Measurements from ENCODE around the gene MIER2.

The MIER2 gene

GRCh38 chr19:369876-370275 is 25.3 kb upstream of the MIER2 start:
- Mint-ChIP-seq H3K4me3 (no peak overlapping the region), H3K9me3 (peaks cover 17% of the 10 kb centered on the region), H3K36me3 (ENCODE audit: low read depth) (peaks cover 12% of the 10 kb centered on the region), H3K4me1 (peaks cover 59% of the 10 kb centered on the region), H3K27me3 (ENCODE audit: low read depth, poor library complexity) (peaks cover 32% of the 10 kb centered on the region), H3K27ac (no peak overlapping the region)
- TF ChIP-seq CTCF (IDR thresholded peaks at IDR 0.05) = no peak
- DNase-seq = no peak

GRCh38 chr19:369256-369655 is 24.7 kb upstream of the MIER2 start:
- Mint-ChIP-seq H3K27ac (peak overlapping the region; percentile 64), H3K4me3 (no peak overlapping the region)

GRCh38 chr19:368630-369024 is 24.0 kb upstream of the MIER2 start:
- TF ChIP-seq CTCF (IDR thresholded peaks at IDR 0.05) = no peak
- DNase-seq = no peak
- Mint-ChIP-seq H3K27me3 (ENCODE audit: low read depth, poor library complexity) (peaks cover 29% of the 10 kb centered on the region), H3K9me3 (peaks cover 17% of the 10 kb centered on the region), H3K4me1 (peaks cover 54% of the 10 kb centered on the region), H3K27ac (peak overlapping the region; percentile 50), H3K4me3 (no peak overlapping the region), H3K36me3 (ENCODE audit: low read depth) (peaks cover 12% of the 10 kb centered on the region)

More at GRCh38 chr19:369256-369655, 24.7 kb upstream of the MIER2 start:
- H3K4me1 Mint-ChIP-seq = peaks cover 59% of the 10 kb centered on the region
- peaks cover 12% of the 10 kb centered on the region for H3K36me3 Mint-ChIP-seq (ENCODE audit: low read depth)
- peaks cover 17% of the 10 kb centered on the region for H3K9me3 Mint-ChIP-seq
- H3K27me3 Mint-ChIP-seq (ENCODE audit: low read depth, poor library complexity) = peaks cover 30% of the 10 kb centered on the region
- DNase-seq = no peak
- TF ChIP-seq CTCF (IDR thresholded peaks at IDR 0.05) = no peak

GRCh38 chr19:367963-368629 is 23.5 kb upstream of the MIER2 start:
- H3K27me3 Mint-ChIP-seq (ENCODE audit: low read depth, poor library complexity) = peaks cover 28% of the 10 kb centered on the region
- DNase-seq = no peak
- peak overlapping the region; percentile 23 for H3K4me3 Mint-ChIP-seq
- no peak for TF ChIP-seq CTCF (IDR thresholded peaks at IDR 0.05)
- H3K27ac Mint-ChIP-seq = peak overlapping the region; percentile 50
- peaks cover 12% of the 10 kb centered on the region for H3K36me3 Mint-ChIP-seq (ENCODE audit: low read depth)
- peaks cover 54% of the 10 kb centered on the region for H3K4me1 Mint-ChIP-seq
- H3K9me3 Mint-ChIP-seq = peaks cover 17% of the 10 kb centered on the region

- DNase-seq = no peak
- H3K27me3 Mint-ChIP-seq (ENCODE audit: low read depth, poor library complexity) = peaks cover 25% of the 10 kb centered on the region
- H3K9me3 Mint-ChIP-seq = peaks cover 17% of the 10 kb centered on the region
- TF ChIP-seq CTCF (IDR thresholded peaks at IDR 0.05) = no peak
- peak overlapping the region; percentile 23 for H3K4me3 Mint-ChIP-seq
- peaks cover 54% of the 10 kb centered on the region for H3K4me1 Mint-ChIP-seq
- H3K27ac Mint-ChIP-seq = no peak overlapping the region
- peaks cover 12% of the 10 kb centered on the region for H3K36me3 Mint-ChIP-seq (ENCODE audit: low read depth)
Observed at GRCh38 chr19:367561-367960, 23.0 kb upstream of the MIER2 start.

GRCh38 chr19:366951-367350 is 22.4 kb upstream of the MIER2 start:
- no peak for TF ChIP-seq CTCF (IDR thresholded peaks at IDR 0.05)
- Mint-ChIP-seq H3K27ac (no peak overlapping the region), H3K4me1 (peaks cover 51% of the 10 kb centered on the region), H3K4me3 (no peak overlapping the region), H3K9me3 (peaks cover 20% of the 10 kb centered on the region), H3K27me3 (ENCODE audit: low read depth, poor library complexity) (peaks cover 25% of the 10 kb centered on the region), H3K36me3 (ENCODE audit: low read depth) (peaks cover 12% of the 10 kb centered on the region)
- DNase-seq = no peak

Measured in nephron progenitor cell (in vitro differentiated cells).